ENCODE measurements around the gene PODXL.

GRCh38 chr7:131533151-131533559 lies 23.3 kb downstream of the PODXL start:
- TF ChIP-seq BHLHE40 (IDR thresholded peaks at IDR 0.05; ENCODE audit: borderline replicate concordance) (no peak), TARDBP (IDR thresholded peaks at IDR 0.05) (no peak), CTBP1 (IDR thresholded peaks at IDR 0.05; ENCODE audit: borderline replicate concordance) (no peak), NFRKB (IDR thresholded peaks at IDR 0.05) (no peak), SUZ12 (IDR thresholded peaks at IDR 0.05) (no peak), LEF1 (IDR thresholded peaks at IDR 0.05; ENCODE audit: borderline replicate concordance) (no peak), FOXK2 (IDR thresholded peaks at IDR 0.05) (no peak), FOXM1 (IDR thresholded peaks at IDR 0.05; ENCODE audit: borderline replicate concordance) (no peak), SP1 (IDR thresholded peaks at IDR 0.05) (no peak)
